ENCODE data around the gene CROCC2.

GRCh38 chr2:241030883-241031282, 124.7 kb downstream of the CROCC2 start:
- TF ChIP-seq, protein P1, sequence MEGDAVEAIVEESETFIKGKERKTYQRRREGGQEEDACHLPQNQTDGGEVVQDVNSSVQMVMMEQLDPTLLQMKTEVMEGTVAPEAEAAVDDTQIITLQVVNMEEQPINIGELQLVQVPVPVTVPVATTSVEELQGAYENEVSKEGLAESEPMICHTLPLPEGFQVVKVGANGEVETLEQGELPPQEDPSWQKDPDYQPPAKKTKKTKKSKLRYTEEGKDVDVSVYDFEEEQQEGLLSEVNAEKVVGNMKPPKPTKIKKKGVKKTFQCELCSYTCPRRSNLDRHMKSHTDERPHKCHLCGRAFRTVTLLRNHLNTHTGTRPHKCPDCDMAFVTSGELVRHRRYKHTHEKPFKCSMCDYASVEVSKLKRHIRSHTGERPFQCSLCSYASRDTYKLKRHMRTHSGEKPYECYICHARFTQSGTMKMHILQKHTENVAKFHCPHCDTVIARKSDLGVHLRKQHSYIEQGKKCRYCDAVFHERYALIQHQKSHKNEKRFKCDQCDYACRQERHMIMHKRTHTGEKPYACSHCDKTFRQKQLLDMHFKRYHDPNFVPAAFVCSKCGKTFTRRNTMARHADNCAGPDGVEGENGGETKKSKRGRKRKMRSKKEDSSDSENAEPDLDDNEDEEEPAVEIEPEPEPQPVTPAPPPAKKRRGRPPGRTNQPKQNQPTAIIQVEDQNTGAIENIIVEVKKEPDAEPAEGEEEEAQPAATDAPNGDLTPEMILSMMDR (IDR thresholded peaks at IDR 0.05 in 2 of 3, conservative IDR thresholded peaks at IDR 0.05 in 1 of 3; ENCODE audit: borderline replicate concordance in 1 of 3, insufficient read depth in 1 of 3, low read depth in 2 of 3, low read length in 2 of 3) = no peak
- TF ChIP-seq JUND (IDR thresholded peaks at IDR 0.05) (no peak), POLR2A (IDR thresholded peaks at IDR 0.05; ENCODE audit: borderline replicate concordance, extremely low read depth, insufficient read depth, insufficient read length) (no peak), SP1 (IDR thresholded peaks at IDR 0.05; ENCODE audit: low read depth) (no peak), CEBPB (IDR thresholded peaks at IDR 0.05; ENCODE audit: low read depth) (no peak), EZH2 (IDR thresholded peaks at IDR 0.05) (no peak), TCF7L2 (IDR thresholded peaks at IDR 0.05; ENCODE audit: borderline replicate concordance, extremely low read depth, insufficient read depth, insufficient read length) (no peak), YY1 (IDR thresholded peaks at IDR 0.05; ENCODE audit: extremely low read depth, insufficient replicate concordance, low read depth, low read length) (no peak)
- TF ChIP-seq, protein P2, sequence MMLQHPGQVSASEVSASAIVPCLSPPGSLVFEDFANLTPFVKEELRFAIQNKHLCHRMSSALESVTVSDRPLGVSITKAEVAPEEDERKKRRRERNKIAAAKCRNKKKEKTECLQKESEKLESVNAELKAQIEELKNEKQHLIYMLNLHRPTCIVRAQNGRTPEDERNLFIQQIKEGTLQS (IDR thresholded peaks at IDR 0.05) = no peak
